ENCODE data around the gene SDK1. TPM values are rescaled to one million over a fixed set of nuclear protein-coding genes. Genes with fewer than 3 reads are reported as not detected.
A peak's percentile ranks its signal among the peaks of the same experiment; 100 is the strongest.

Gene SDK1
- total RNA-seq, 1 donor from 2014 or later, result 10.9 TPM

DNA sequence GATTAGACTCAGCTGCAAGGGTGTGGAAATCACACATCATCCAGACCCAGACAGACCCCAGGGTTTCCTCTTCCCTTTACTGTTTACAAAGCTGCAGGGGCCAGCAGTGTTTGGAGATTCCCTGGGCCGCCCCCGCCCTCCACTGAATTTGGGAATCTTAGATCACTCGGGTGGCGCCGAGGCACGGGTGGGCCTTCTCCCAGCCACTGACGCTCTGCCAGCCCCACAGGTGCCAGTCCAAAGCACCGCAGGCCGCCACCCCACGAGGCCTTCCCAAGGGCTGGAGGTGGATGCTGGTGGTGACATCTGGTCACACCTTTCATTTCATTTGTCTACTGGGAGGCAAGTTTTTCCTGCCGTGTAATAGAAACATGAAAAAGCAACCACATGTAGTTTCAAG, 941.7 kb downstream of the SDK1 start:
- peaks cover 15% of the 10 kb centered on the region for H3K36me3 Mint-ChIP-seq (ENCODE audit: low read depth)
- H3K4me3 Mint-ChIP-seq (ENCODE audit: unreplicated experiment), result no peak overlapping the region
- peak; percentile 72 for DNase-seq (ENCODE audit: low spot score)
- peaks cover 10% of the 10 kb centered on the region for H3K4me1 Mint-ChIP-seq (ENCODE audit: low read depth)
- no peaks in the 10 kb centered on the region for H3K27me3 Mint-ChIP-seq (ENCODE audit: low read depth)
- H3K9me3 Mint-ChIP-seq (ENCODE audit: low read depth), result peaks cover 7% of the 10 kb centered on the region
- TF ChIP-seq, protein P1, sequence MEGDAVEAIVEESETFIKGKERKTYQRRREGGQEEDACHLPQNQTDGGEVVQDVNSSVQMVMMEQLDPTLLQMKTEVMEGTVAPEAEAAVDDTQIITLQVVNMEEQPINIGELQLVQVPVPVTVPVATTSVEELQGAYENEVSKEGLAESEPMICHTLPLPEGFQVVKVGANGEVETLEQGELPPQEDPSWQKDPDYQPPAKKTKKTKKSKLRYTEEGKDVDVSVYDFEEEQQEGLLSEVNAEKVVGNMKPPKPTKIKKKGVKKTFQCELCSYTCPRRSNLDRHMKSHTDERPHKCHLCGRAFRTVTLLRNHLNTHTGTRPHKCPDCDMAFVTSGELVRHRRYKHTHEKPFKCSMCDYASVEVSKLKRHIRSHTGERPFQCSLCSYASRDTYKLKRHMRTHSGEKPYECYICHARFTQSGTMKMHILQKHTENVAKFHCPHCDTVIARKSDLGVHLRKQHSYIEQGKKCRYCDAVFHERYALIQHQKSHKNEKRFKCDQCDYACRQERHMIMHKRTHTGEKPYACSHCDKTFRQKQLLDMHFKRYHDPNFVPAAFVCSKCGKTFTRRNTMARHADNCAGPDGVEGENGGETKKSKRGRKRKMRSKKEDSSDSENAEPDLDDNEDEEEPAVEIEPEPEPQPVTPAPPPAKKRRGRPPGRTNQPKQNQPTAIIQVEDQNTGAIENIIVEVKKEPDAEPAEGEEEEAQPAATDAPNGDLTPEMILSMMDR (IDR thresholded peaks at IDR 0.05), result no peak
- H3K27ac Mint-ChIP-seq (ENCODE audit: unreplicated experiment), result no peak overlapping the region

DNA sequence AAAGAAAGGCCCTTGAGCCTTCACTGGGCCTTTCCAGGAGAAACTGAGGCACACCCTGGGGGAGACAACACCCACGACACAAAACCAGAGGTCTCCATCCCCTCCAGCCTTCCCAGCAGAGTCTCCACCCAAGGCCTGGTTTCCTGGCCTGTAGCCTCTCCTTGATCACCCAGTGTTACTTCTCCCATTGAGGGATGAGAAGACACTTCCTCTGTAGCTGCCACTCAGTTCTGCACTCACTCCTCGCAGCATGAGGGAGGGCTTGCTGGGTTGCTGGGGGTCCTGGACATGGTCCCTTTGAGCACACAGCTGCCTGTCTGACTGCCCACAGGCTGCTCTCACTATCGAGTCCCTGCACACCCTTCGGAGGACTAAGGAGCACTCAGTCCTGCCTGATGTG, 943.0 kb downstream of the SDK1 start:
- no peak overlapping the region for H3K4me3 Mint-ChIP-seq (ENCODE audit: unreplicated experiment)
- TF ChIP-seq, protein P1 (IDR thresholded peaks at IDR 0.05), result no peak
- H3K4me1 Mint-ChIP-seq (ENCODE audit: low read depth), result peaks cover 10% of the 10 kb centered on the region
- H3K27ac Mint-ChIP-seq (ENCODE audit: unreplicated experiment), result no peak overlapping the region
- H3K9me3 Mint-ChIP-seq (ENCODE audit: low read depth), result peaks cover 7% of the 10 kb centered on the region
- H3K27me3 Mint-ChIP-seq (ENCODE audit: low read depth), result no peaks in the 10 kb centered on the region
- peaks cover 15% of the 10 kb centered on the region for H3K36me3 Mint-ChIP-seq (ENCODE audit: low read depth)
- no peak for DNase-seq (ENCODE audit: low spot score)

DNA sequence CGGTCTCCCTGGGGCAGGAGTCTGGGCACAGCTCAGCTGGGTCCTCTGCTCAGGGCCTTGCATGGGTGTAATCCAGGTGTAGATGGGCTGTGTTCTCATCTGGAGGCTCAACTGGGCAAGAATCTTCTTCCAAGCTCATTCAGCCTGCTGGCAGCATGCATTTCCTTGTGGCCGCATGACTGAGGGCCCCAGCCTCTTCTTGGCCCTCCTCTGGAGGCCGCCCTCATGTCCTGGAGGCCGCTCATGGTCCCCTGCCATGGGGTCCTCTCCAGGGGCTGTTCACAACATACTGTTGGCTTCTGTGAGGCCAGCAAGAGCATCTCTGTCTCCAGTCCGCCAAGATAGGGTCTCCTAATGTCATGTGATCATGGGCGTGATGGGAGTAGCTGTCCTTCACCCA, 943.6 kb downstream of the SDK1 start:
- TF ChIP-seq, protein P1 (IDR thresholded peaks at IDR 0.05), result no peak
- H3K9me3 Mint-ChIP-seq (ENCODE audit: low read depth), result peaks cover 7% of the 10 kb centered on the region

GRCh38 chr7:4245135-4245865, 944.2 kb downstream of the SDK1 start:
- Mint-ChIP-seq H3K36me3 (ENCODE audit: low read depth) (peaks cover 15% of the 10 kb centered on the region), H3K27ac (ENCODE audit: unreplicated experiment) (no peak overlapping the region), H3K9me3 (ENCODE audit: low read depth) (peaks cover 7% of the 10 kb centered on the region), H3K4me3 (ENCODE audit: unreplicated experiment) (no peak overlapping the region), H3K4me1 (ENCODE audit: low read depth) (peaks cover 10% of the 10 kb centered on the region), H3K27me3 (ENCODE audit: low read depth) (no peaks in the 10 kb centered on the region)
- DNase-seq (ENCODE audit: low spot score), result peak; percentile 92
- TF ChIP-seq, protein P1 (IDR thresholded peaks at IDR 0.05), result no peak

More for the DNA sequence above, 943.6 kb downstream of the SDK1 start:
- Mint-ChIP-seq H3K27me3 (ENCODE audit: low read depth) (no peaks in the 10 kb centered on the region), H3K36me3 (ENCODE audit: low read depth) (peaks cover 15% of the 10 kb centered on the region), H3K27ac (ENCODE audit: unreplicated experiment) (no peak overlapping the region), H3K4me3 (ENCODE audit: unreplicated experiment) (no peak overlapping the region), H3K4me1 (ENCODE audit: low read depth) (peaks cover 10% of the 10 kb centered on the region)
- DNase-seq (ENCODE audit: low spot score), result peak; percentile 52

- Mint-ChIP-seq H3K36me3 (ENCODE audit: low read depth) (peaks cover 15% of the 10 kb centered on the region), H3K27me3 (ENCODE audit: low read depth) (no peaks in the 10 kb centered on the region), H3K4me1 (ENCODE audit: low read depth) (peaks cover 10% of the 10 kb centered on the region), H3K9me3 (ENCODE audit: low read depth) (peaks cover 10% of the 10 kb centered on the region), H3K27ac (ENCODE audit: unreplicated experiment) (peak overlapping the region; percentile 12), H3K4me3 (ENCODE audit: unreplicated experiment) (no peak overlapping the region)
- TF ChIP-seq, protein P1 (IDR thresholded peaks at IDR 0.05), result no peak
- peak; percentile 48 for DNase-seq (ENCODE audit: low spot score)
These were observed 944.9 kb downstream of the SDK1 start for GRCh38 chr7:4245866-4246470.

All from chondrocyte (in vitro differentiated cells).